GM12878 (cell line): Measurements from ENCODE around the gene EFNA2. TPM values are rescaled to one million over a fixed set of nuclear protein-coding genes. Genes with fewer than 3 reads are reported as not detected.

Experiments
- ASH2L ChIP-seq: fragments of 300-600, 200-600 bp; sonication (generic); IDR thresholded peaks from 2 replicates; pipeline ENCODE4 v1.6.1; 2017; ENCODE audit warnings: low read depth, mild to moderate bottlenecking, borderline replicate concordance
- BHLHE40 ChIP-seq, 2 experiments: fragments of 450-650 bp in 1 of 2; IDR thresholded peaks; 2 replicates each; pipeline ENCODE4 v1.6.1; 2011 to 2017; ENCODE audit warnings: low read depth in 2 of 2, borderline replicate concordance in 1 of 2, improper control_type of control experiment in 1 of 2, low read length in 1 of 2, mild to moderate bottlenecking in 1 of 2
- CHD1 ChIP-seq: IDR thresholded peaks from 2 replicates; pipeline ENCODE4 v1.6.1; 2012; ENCODE audit warnings: low read depth, low read length, improper control_type of control experiment
- E2F8 ChIP-seq: fragments of 450-650 bp; IDR thresholded peaks from 2 replicates; pipeline ENCODE4 v1.6.1; 2018; ENCODE audit warnings: mild to moderate bottlenecking, low read depth, moderate library complexity; ENCODE audit not compliant: partially characterized antibody
- GATAD2B ChIP-seq: fragments of 450-650 bp; conservative IDR thresholded peaks from 2 replicates; pipeline ENCODE4 v1.6.1; 2017; ENCODE audit warnings: low read depth, mild to moderate bottlenecking, moderate library complexity
- IKZF2 ChIP-seq, 2 experiments: fragments of 450-650 bp; IDR thresholded peaks; 2 replicates each; pipeline ENCODE4 v1.6.1; 2017; ENCODE audit warnings: mild to moderate bottlenecking in 2 of 2, moderate library complexity in 2 of 2
- IRF4 ChIP-seq: IDR thresholded peaks from 2 replicates; pipeline ENCODE4 v1.6.1; 2011; ENCODE audit warnings: low read depth, low read length
- JUND ChIP-seq: IDR thresholded peaks from 2 replicates; pipeline ENCODE4 v1.6.1; 2012; ENCODE audit warnings: low read depth, mild to moderate bottlenecking, low read length, improper control_type of control experiment, moderate library complexity
- KAT2A ChIP-seq: conservative IDR thresholded peaks from 2 replicates; pipeline ENCODE4 v1.6.1; 2011; ENCODE audit warnings: low read depth, low read length; ENCODE audit not compliant: control insufficient read depth
- MYB ChIP-seq: fragments of 150-350 bp; IDR thresholded peaks from 2 replicates; pipeline ENCODE4 v1.6.1; 2014; ENCODE audit warnings: mild to moderate bottlenecking, low read depth, low read length, borderline replicate concordance
- PKNOX1 ChIP-seq: fragments of 450-650 bp; IDR thresholded peaks from 2 replicates; pipeline ENCODE4 v1.6.1; 2016; ENCODE audit warnings: mild to moderate bottlenecking
- POLR2A ChIP-seq: IDR thresholded peaks from 2 replicates; pipeline ENCODE4 v1.6.1; 2011; ENCODE audit warnings: low read depth, mild to moderate bottlenecking, low read length
- RAD21 ChIP-seq: IDR thresholded peaks from 2 replicates; pipeline ENCODE4 v1.6.1; 2011; ENCODE audit warnings: mild to moderate bottlenecking, low read depth, low read length, moderate library complexity; ENCODE audit not compliant: insufficient read depth
- RFX5 ChIP-seq: IDR thresholded peaks from 2 replicates; pipeline ENCODE4 v1.6.1; 2011; ENCODE audit warnings: low read depth, low read length, improper control_type of control experiment
- SMAD5 ChIP-seq: IDR thresholded peaks from 2 replicates; pipeline ENCODE4 v1.6.1; 2016; ENCODE audit warnings: antibody characterized with exemption, low read depth
- SP1 ChIP-seq: IDR thresholded peaks from one replicate; pipeline ENCODE4 v1.6.1; 2011; ENCODE audit warnings: low read depth, low read length
- ZBTB4 ChIP-seq: fragments of 450-650 bp; formaldehyde crosslinking; IDR thresholded peaks from 2 replicates; pipeline ENCODE4 v1.4.0; 2022; ENCODE audit warnings: mild to moderate bottlenecking, moderate library complexity
- ZNF217 ChIP-seq: fragments of 450-650 bp; IDR thresholded peaks from 2 replicates; pipeline ENCODE4 v1.6.1; 2017; ENCODE audit warnings: antibody characterized with exemption, mild to moderate bottlenecking
- polyA plus RNA-seq, 11 experiments: library from polyadenylated mRNA; depleted of rRNA in 4 of 11; unstranded in 6 of 11; stranded (reverse) in 5 of 11; fragments of >200 nt; fragmentation: Nextera tagmentation in 4 of 11; fragmentation: Illumina TruSeq in 1 of 11; extraction: Ambion mirVana in 4 of 11; extraction: Trizol in 1 of 11; gene quantifications; 1 replicate in 1 of 11; 2 replicates in 10 of 11; pipeline versions ENCODE4 v1.2.1 to v1.2.3, GENCODE V29; 2011 to 2016; ENCODE audit warnings: inconsistent platforms in 2 of 11, missing spikeins in 2 of 11, low read depth in 1 of 11
- total RNA-seq, 4 experiments: library from RNA; depleted of rRNA in 3 of 4; stranded (reverse); fragments of >200 nt in 3 of 4; fragmentation: Illumina TruSeq in 1 of 4; extraction: Trizol in 1 of 4; gene quantifications; 2 replicates each; pipeline versions ENCODE4 v1.2.1 to v1.2.3, GENCODE V29; 2013 to 2021
- TF ChIP-seq, protein P1 (sequence below): fragments of 450-650 bp; IDR thresholded peaks from 2 replicates; pipeline ENCODE4 v1.6.1; 2017; ENCODE audit warnings: mild to moderate bottlenecking, low read depth, inconsistent platforms; ENCODE audit not compliant: poor library complexity, severe bottlenecking
- TF ChIP-seq, protein P2 (sequence below): IDR thresholded peaks from 2 replicates; pipeline ENCODE4 v1.6.1; 2011; ENCODE audit warnings: borderline replicate concordance, low read depth, mild to moderate bottlenecking, moderate library complexity, low read length; ENCODE audit not compliant: insufficient read depth, poor library complexity, severe bottlenecking

EFNA2 gene
- total and polyA plus RNA-seq, 10 of the 15 experiments (the other 5 are each of a cell fraction or from before 2014, with no cell fraction given): not detected

GRCh38 chr19:1249298-1249989 is 36.2 kb upstream of the EFNA2 start (continued):
- TF ChIP-seq JUND (no peak), MYB (no peak), IRF4 (no peak), SMAD5 (peak; percentile 65), ZBTB4 (CRISPR knock-in tag) (no peak), SP1 (peak; percentile 76), E2F8 (no peak), RAD21 (no peak), POLR2A (peak; percentile 90), ASH2L (no peak), BHLHE40 (IDR thresholded peaks at IDR 0.05; ENCODE audit: borderline replicate concordance in 1 of 2, low read depth in 2 of 2, low read length in 1 of 2) (no peak), IKZF2 (IDR thresholded peaks at IDR 0.05) (no peak; a peak in 1 of 4 replicates), ZNF217 (no peak), CHD1 (no peak), KAT2A (no peak), PKNOX1 (no peak), RFX5 (0 out of 2 replicates have a peak, but pooled peaks have one; percentile 47), GATAD2B (no peak)
- TF ChIP-seq, protein P1, sequence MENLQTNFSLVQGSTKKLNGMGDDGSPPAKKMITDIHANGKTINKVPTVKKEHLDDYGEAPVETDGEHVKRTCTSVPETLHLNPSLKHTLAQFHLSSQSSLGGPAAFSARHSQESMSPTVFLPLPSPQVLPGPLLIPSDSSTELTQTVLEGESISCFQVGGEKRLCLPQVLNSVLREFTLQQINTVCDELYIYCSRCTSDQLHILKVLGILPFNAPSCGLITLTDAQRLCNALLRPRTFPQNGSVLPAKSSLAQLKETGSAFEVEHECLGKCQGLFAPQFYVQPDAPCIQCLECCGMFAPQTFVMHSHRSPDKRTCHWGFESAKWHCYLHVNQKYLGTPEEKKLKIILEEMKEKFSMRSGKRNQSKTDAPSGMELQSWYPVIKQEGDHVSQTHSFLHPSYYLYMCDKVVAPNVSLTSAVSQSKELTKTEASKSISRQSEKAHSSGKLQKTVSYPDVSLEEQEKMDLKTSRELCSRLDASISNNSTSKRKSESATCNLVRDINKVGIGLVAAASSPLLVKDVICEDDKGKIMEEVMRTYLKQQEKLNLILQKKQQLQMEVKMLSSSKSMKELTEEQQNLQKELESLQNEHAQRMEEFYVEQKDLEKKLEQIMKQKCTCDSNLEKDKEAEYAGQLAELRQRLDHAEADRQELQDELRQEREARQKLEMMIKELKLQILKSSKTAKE: no peak
- TF ChIP-seq, protein P2, sequence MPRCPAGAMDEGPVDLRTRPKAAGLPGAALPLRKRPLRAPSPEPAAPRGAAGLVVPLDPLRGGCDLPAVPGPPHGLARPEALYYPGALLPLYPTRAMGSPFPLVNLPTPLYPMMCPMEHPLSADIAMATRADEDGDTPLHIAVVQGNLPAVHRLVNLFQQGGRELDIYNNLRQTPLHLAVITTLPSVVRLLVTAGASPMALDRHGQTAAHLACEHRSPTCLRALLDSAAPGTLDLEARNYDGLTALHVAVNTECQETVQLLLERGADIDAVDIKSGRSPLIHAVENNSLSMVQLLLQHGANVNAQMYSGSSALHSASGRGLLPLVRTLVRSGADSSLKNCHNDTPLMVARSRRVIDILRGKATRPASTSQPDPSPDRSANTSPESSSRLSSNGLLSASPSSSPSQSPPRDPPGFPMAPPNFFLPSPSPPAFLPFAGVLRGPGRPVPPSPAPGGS: no peak
